Measurements from ENCODE around the gene IQGAP1. TPM values are rescaled to one million over a fixed set of nuclear protein-coding genes. Genes with fewer than 3 reads are reported as not detected.

Gene IQGAP1
- total RNA-seq, 4 donors from 2014 or later, result 238 to 358 (median 282) TPM

GRCh38 chr15:90458061-90458460 lies 70.0 kb downstream of the IQGAP1 start:
- Histone ChIP-seq H3K36me3 (peaks cover 0 to 73% (median 31%) of the 10 kb centered on the region in 3 donors), H3K27ac (peak overlapping the region in 1 of 4 donors; percentile 11)
- TF ChIP-seq POLR2A (IDR thresholded peaks at IDR 0.05) (no peak), CTCF (IDR thresholded peaks at IDR 0.05) (no peak), EP300 (IDR thresholded peaks at IDR 0.05) (no peak)

GRCh38 chr15:90459368-90459767 lies 71.3 kb downstream of the IQGAP1 start:
- no peaks in the 10 kb centered on the region for H3K27me3 ChIP-seq
- peaks cover 0 to 30% (median 7%) of the 10 kb centered on the region in 4 donors for H3K4me1 ChIP-seq
- no peaks in the 10 kb centered on the region for H3K9me3 ChIP-seq
- TF ChIP-seq POLR2A (IDR thresholded peaks at IDR 0.05) (no peak), CTCF (IDR thresholded peaks at IDR 0.05) (no peak), EP300 (IDR thresholded peaks at IDR 0.05) (peak in 1 of 2 donors; percentile 13)
- H3K4me3 ChIP-seq, result no peak overlapping the region
- H3K36me3 ChIP-seq, result peaks cover 0 to 62% (median 18%) of the 10 kb centered on the region in 3 donors
- DNase-seq (ENCODE audit: low spot score in 2 of 2), result no peak
- peak overlapping the region in 2 of 4 donors; percentile 11 to 50 for H3K27ac ChIP-seq
- WGBS, 2 donors, result 57 to 59% methylated on average over 4 of the region's 4 CpGs

More at GRCh38 chr15:90458061-90458460, 70.0 kb downstream of the IQGAP1 start:
- WGBS, 2 donors, result 65% methylated on average over 4 of the region's 4 CpGs
- Histone ChIP-seq H3K4me1 (peaks cover 0 to 18% (median 2%) of the 10 kb centered on the region in 4 donors), H3K4me3 (no peak overlapping the region), H3K9me3 (no peaks in the 10 kb centered on the region), H3K27me3 (no peaks in the 10 kb centered on the region)
- DNase-seq (ENCODE audit: low spot score in 2 of 2), result no peak

- Histone ChIP-seq H3K4me3 (no peak overlapping the region), H3K27ac (peak overlapping the region in 1 of 4 donors; percentile 11), H3K4me1 (peaks cover 0 to 38% (median 7%) of the 10 kb centered on the region in 4 donors), H3K9me3 (no peaks in the 10 kb centered on the region), H3K27me3 (no peaks in the 10 kb centered on the region), H3K36me3 (peaks cover 0 to 62% (median 13%) of the 10 kb centered on the region in 3 donors)
- 91 to 94% methylated on average over 6 of the region's 6 CpGs for WGBS, 2 donors
- TF ChIP-seq CTCF (IDR thresholded peaks at IDR 0.05) (no peak), EP300 (IDR thresholded peaks at IDR 0.05) (no peak), POLR2A (IDR thresholded peaks at IDR 0.05) (no peak)
- DNase-seq (ENCODE audit: low spot score in 2 of 2), result no peak
Measured at GRCh38 chr15:90460142-90460824, 72.2 kb downstream of the IQGAP1 start.

- Histone ChIP-seq H3K27ac (peak overlapping the region in 2 of 4 donors; percentile 75 to 83), H3K36me3 (peaks cover 0 to 62% (median 26%) of the 10 kb centered on the region in 3 donors), H3K27me3 (no peaks in the 10 kb centered on the region), H3K4me1 (peaks cover 0 to 42% (median 7%) of the 10 kb centered on the region in 4 donors), H3K4me3 (no peak overlapping the region), H3K9me3 (no peaks in the 10 kb centered on the region)
- DNase-seq (ENCODE audit: low spot score in 2 of 2), result no peak
- 21 to 26% methylated on average over 3 of the region's 3 CpGs for WGBS, 2 donors
- TF ChIP-seq CTCF (IDR thresholded peaks at IDR 0.05) (peak in 1 of 5 experiments; percentile 32), EP300 (IDR thresholded peaks at IDR 0.05) (peak in 1 of 2 donors; percentile 60), POLR2A (IDR thresholded peaks at IDR 0.05) (no peak)
Measured at GRCh38 chr15:90463381-90463780, 75.3 kb downstream of the IQGAP1 start.
